ENCODE data around the gene ADGRB3. TPM values are rescaled to one million over a fixed set of nuclear protein-coding genes. Genes with fewer than 3 reads are reported as not detected.

ADGRB3 gene
- total RNA-seq, 1 donor from 2014 or later = 0.92 TPM

GRCh38 chr6:68852791-68853190 is 217.7 kb downstream of the ADGRB3 start:
- TF ChIP-seq CTCF (IDR thresholded peaks at IDR 0.05; ENCODE audit: insufficient read depth, low read length, poor library complexity, severe bottlenecking) = no peak
- DNase-seq (ENCODE audit: low read depth) = no peak
- Histone ChIP-seq H3K27me3 (ENCODE audit: control insufficient read depth, insufficient read depth, low read length) (no peaks in the 10 kb centered on the region), H3K36me3 (ENCODE audit: control insufficient read depth, insufficient read depth, low read length) (no peaks in the 10 kb centered on the region), H3K4me3 (ENCODE audit: low read depth, low read length) (no peak overlapping the region)

- no peak for TF ChIP-seq CTCF (IDR thresholded peaks at IDR 0.05; ENCODE audit: insufficient read depth, low read length, poor library complexity, severe bottlenecking)
- no peak overlapping the region for H3K4me3 ChIP-seq (ENCODE audit: low read depth, low read length)
- H3K36me3 ChIP-seq (ENCODE audit: control insufficient read depth, insufficient read depth, low read length) = no peaks in the 10 kb centered on the region
- H3K27me3 ChIP-seq (ENCODE audit: control insufficient read depth, insufficient read depth, low read length) = no peaks in the 10 kb centered on the region
- DNase-seq (ENCODE audit: low read depth) = no peak
These were observed 224.2 kb downstream of the ADGRB3 start for GRCh38 chr6:68859233-68859632.

GRCh38 chr6:68868646-68869045 is 233.6 kb downstream of the ADGRB3 start:
- DNase-seq (ENCODE audit: low read depth) = no peak
- H3K36me3 ChIP-seq (ENCODE audit: control insufficient read depth, insufficient read depth, low read length) = no peaks in the 10 kb centered on the region
- no peak overlapping the region for H3K4me3 ChIP-seq (ENCODE audit: low read depth, low read length)
- no peak for TF ChIP-seq CTCF (IDR thresholded peaks at IDR 0.05; ENCODE audit: insufficient read depth, low read length, poor library complexity, severe bottlenecking)
- H3K27me3 ChIP-seq (ENCODE audit: control insufficient read depth, insufficient read depth, low read length) = no peaks in the 10 kb centered on the region

- Histone ChIP-seq H3K27me3 (ENCODE audit: control insufficient read depth, insufficient read depth, low read length) (no peaks in the 10 kb centered on the region), H3K4me3 (ENCODE audit: low read depth, low read length) (no peak overlapping the region), H3K36me3 (ENCODE audit: control insufficient read depth, insufficient read depth, low read length) (no peaks in the 10 kb centered on the region)
- TF ChIP-seq CTCF (IDR thresholded peaks at IDR 0.05; ENCODE audit: insufficient read depth, low read length, poor library complexity, severe bottlenecking) = no peak
- no peak for DNase-seq (ENCODE audit: low read depth)
These were observed 238.2 kb downstream of the ADGRB3 start for GRCh38 chr6:68873236-68873635.

DNA sequence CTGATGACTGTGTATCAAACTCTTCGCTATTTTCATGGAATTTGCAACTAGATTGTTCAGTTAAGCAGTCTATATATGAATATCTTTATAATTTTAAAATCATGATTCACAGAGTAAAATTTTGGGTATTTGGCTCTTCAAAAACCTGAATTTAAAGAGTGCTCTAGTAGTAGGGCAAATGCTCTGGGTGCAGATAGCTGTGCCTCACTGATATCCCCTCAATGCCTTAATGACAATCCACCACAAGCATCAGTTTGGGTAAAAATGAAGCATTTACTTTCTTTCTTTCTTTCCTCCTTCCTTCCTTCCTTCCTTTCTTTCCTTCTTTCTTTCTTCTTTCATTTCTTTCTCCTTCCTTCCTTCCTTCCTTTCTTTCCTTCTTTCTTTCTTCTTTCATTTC is 239.7 kb downstream of the ADGRB3 start:
- no peak for DNase-seq (ENCODE audit: low read depth)
- Histone ChIP-seq H3K36me3 (ENCODE audit: control insufficient read depth, insufficient read depth, low read length) (no peaks in the 10 kb centered on the region), H3K4me3 (ENCODE audit: low read depth, low read length) (no peak overlapping the region), H3K27me3 (ENCODE audit: control insufficient read depth, insufficient read depth, low read length) (no peaks in the 10 kb centered on the region)
- TF ChIP-seq CTCF (IDR thresholded peaks at IDR 0.05; ENCODE audit: insufficient read depth, low read length, poor library complexity, severe bottlenecking) = no peak

GRCh38 chr6:68875403-68875802 is 240.3 kb downstream of the ADGRB3 start:
- H3K36me3 ChIP-seq (ENCODE audit: control insufficient read depth, insufficient read depth, low read length) = no peaks in the 10 kb centered on the region
- no peak for TF ChIP-seq CTCF (IDR thresholded peaks at IDR 0.05; ENCODE audit: insufficient read depth, low read length, poor library complexity, severe bottlenecking)
- no peaks in the 10 kb centered on the region for H3K27me3 ChIP-seq (ENCODE audit: control insufficient read depth, insufficient read depth, low read length)
- DNase-seq (ENCODE audit: low read depth) = no peak
- no peak overlapping the region for H3K4me3 ChIP-seq (ENCODE audit: low read depth, low read length)

Data from kidney epithelial cell (primary cell).